Progenitor cell of endocrine pancreas (in vitro differentiated cells): Measurements from ENCODE around the gene TUBGCP6. TPM values are rescaled to one million over a fixed set of nuclear protein-coding genes. Genes with fewer than 3 reads are reported as not detected.

ENCODE experiments used
- DNase-seq: peaks from one replicate; pipeline ENCODE4 v3.0.0; 2021; ENCODE audit warnings: low spot score; ENCODE audit not compliant: unreplicated experiment
- H3K27ac Mint-ChIP-seq: 2 replicates; pipeline ENCODE4 v1.8.0; 2021; ENCODE audit warnings: mild to moderate bottlenecking, moderate library complexity, mixed read lengths
- H3K27me3 Mint-ChIP-seq: 2 replicates; pipeline ENCODE4 v1.8.0; 2021; ENCODE audit warnings: mixed read lengths
- H3K36me3 Mint-ChIP-seq: 2 replicates; pipeline ENCODE4 v1.8.0; 2022; ENCODE audit warnings: mixed read lengths; ENCODE audit not compliant: insufficient read depth
- H3K4me1 Mint-ChIP-seq: 2 replicates; pipeline ENCODE4 v1.8.0; 2021; ENCODE audit warnings: low read depth, mixed read lengths
- H3K4me3 Mint-ChIP-seq: 2 replicates; pipeline ENCODE4 v1.8.0; 2021; ENCODE audit warnings: low read depth, mild to moderate bottlenecking, moderate library complexity, mixed read lengths
- H3K9me3 Mint-ChIP-seq: 2 replicates; pipeline ENCODE4 v1.8.0; 2021; ENCODE audit warnings: low read depth, mixed read lengths
- CTCF ChIP-seq: fragments of 200-600 bp; sonication (generic); IDR thresholded peaks from one replicate; pipeline ENCODE4 v1.5.0; 2021; ENCODE audit warnings: antibody characterized with exemption, mild to moderate bottlenecking; ENCODE audit not compliant: unreplicated experiment
- total RNA-seq: library from RNA; stranded (reverse); gene quantifications from 2 replicates; pipeline ENCODE4 v1.2.1, GENCODE V29; 2021

TUBGCP6 gene
- total RNA-seq, 1 donor from 2014 or later, result 70.9 TPM

GRCh38 chr22:50285568-50286229 is 40.9 kb upstream of the TUBGCP6 start:
- no peak for DNase-seq
- no peaks in the 10 kb centered on the region for H3K9me3 Mint-ChIP-seq
- no peak overlapping the region for H3K27ac Mint-ChIP-seq
- no peak for TF ChIP-seq CTCF
- no peaks in the 10 kb centered on the region for H3K4me1 Mint-ChIP-seq
- H3K36me3 Mint-ChIP-seq, result peaks cover 5% of the 10 kb centered on the region
- H3K27me3 Mint-ChIP-seq, result no peaks in the 10 kb centered on the region
- H3K4me3 Mint-ChIP-seq, result no peak overlapping the region

- H3K4me1 Mint-ChIP-seq, result no peaks in the 10 kb centered on the region
- H3K36me3 Mint-ChIP-seq, result peaks cover 7% of the 10 kb centered on the region
- DNase-seq, result no peak
- no peak for TF ChIP-seq CTCF
- H3K4me3 Mint-ChIP-seq, result no peak overlapping the region
- H3K27ac Mint-ChIP-seq, result no peak overlapping the region
- H3K27me3 Mint-ChIP-seq, result no peaks in the 10 kb centered on the region
- no peaks in the 10 kb centered on the region for H3K9me3 Mint-ChIP-seq
Observed at GRCh38 chr22:50284479-50284878, 39.7 kb upstream of the TUBGCP6 start.

DNA sequence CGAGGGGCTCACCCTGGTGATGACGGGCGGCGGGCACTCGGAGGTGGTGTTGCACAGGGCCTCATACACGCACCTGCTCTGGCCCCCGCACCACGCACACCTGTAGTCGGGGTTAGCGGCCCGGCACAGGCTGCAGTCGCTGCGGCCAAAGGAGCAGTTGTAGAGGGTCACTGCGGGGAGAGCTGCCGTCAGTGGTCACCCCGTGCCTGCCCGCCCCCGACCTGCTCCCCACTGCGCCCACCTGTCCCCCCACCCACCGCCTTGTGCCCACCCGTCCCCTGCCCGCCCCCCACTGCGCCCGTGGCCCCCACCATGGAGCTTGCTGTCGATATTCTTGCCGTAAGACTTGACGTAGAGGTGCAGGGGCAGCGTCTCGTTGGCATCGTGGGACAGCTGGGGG is 39.0 kb upstream of the TUBGCP6 start:
- H3K27ac Mint-ChIP-seq, result no peak overlapping the region
- H3K9me3 Mint-ChIP-seq, result no peaks in the 10 kb centered on the region
- peaks cover 7% of the 10 kb centered on the region for H3K36me3 Mint-ChIP-seq
- no peaks in the 10 kb centered on the region for H3K27me3 Mint-ChIP-seq
- no peak for DNase-seq
- no peak overlapping the region for H3K4me3 Mint-ChIP-seq
- no peak for TF ChIP-seq CTCF
- H3K4me1 Mint-ChIP-seq, result no peaks in the 10 kb centered on the region

DNA sequence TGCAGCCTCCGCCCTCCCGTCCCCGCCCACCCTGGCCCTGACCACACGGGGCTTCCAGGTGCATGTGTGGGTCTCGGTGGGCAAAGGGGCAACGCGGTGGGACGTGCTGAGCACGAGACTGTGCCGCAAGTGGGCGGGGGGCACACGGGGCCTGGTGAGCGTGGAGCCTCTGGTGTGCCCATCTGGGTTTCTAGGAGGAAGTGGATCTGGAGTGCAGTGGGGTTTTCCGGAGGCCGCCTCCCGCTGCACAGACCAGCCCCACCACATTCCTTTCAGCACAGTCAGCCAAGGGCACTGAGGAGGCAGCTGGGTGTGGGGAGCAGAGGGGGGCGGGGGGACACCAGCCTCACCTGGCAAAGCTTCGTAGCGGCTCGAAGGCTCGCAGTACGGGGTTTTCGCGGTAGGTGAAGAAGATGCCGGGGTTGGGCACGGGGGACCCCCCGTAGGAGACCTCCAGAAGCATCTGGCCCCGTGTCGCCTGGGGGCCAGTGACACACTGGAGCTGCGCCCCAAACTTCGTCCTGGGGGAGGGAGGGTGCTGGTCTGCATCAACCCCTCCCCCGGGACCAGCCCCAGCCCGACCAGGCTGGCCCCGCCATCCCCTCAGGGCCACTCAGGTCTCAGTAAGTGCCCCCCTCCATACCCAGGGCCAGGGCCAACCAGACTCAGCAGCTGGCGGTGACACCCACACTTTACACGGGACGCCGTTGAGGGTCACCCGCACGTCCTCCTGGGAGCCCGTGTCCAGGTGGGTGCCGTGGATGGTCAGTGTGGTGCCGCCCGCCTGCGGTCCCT is 37.7 kb upstream of the TUBGCP6 start:
- H3K36me3 Mint-ChIP-seq, result peaks cover 8% of the 10 kb centered on the region
- no peaks in the 10 kb centered on the region for H3K27me3 Mint-ChIP-seq
- TF ChIP-seq CTCF, result no peak
- no peaks in the 10 kb centered on the region for H3K9me3 Mint-ChIP-seq
- H3K4me1 Mint-ChIP-seq, result no peaks in the 10 kb centered on the region
- DNase-seq, result no peak
- H3K4me3 Mint-ChIP-seq, result no peak overlapping the region
- H3K27ac Mint-ChIP-seq, result no peak overlapping the region

DNA sequence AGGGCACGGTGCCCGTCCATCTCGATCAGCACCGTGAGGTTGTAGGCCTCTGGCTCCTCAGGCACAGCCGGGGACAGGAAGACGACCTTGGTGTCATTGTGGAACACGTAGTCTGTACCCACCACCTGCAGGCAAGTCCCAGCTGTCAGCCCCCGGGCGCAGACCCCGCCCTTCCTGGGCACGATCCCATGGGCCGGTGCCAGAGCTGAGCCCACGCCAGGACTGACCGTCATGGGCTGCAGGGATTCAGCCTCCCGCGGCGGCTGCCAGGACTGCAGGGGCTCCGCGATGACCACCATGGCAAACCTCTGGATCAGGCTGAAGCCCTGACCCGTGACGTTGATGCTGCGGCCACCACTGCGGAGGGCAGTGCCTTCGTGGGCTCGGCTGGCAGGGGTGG is 37.1 kb upstream of the TUBGCP6 start:
- Mint-ChIP-seq H3K4me3 (no peak overlapping the region), H3K36me3 (peaks cover 13% of the 10 kb centered on the region), H3K27ac (no peak overlapping the region), H3K4me1 (no peaks in the 10 kb centered on the region), H3K9me3 (no peaks in the 10 kb centered on the region), H3K27me3 (no peaks in the 10 kb centered on the region)
- no peak for TF ChIP-seq CTCF
- DNase-seq, result no peak
